GM10266 (cell line): ENCODE measurements around the gene MITF.
"Not testable (repeated sequence)": the region's sequence is repeated elsewhere in the genome, so short reads cannot be mapped to it uniquely, and the experiment has no call there.

Experiments
- DNase-seq: peaks from one replicate; pipeline ENCODE4 v3.0.0; 2012; ENCODE audit errors: extremely low spot score
- TF ChIP-seq, protein P1 (sequence below): IDR thresholded peaks from 2 replicates; pipeline ENCODE4 v1.5.1; 2012; ENCODE audit warnings: mild to moderate bottlenecking, low read depth; ENCODE audit not compliant: control insufficient read depth, insufficient read depth; ENCODE audit errors: missing control alignments

MITF gene

DNA sequence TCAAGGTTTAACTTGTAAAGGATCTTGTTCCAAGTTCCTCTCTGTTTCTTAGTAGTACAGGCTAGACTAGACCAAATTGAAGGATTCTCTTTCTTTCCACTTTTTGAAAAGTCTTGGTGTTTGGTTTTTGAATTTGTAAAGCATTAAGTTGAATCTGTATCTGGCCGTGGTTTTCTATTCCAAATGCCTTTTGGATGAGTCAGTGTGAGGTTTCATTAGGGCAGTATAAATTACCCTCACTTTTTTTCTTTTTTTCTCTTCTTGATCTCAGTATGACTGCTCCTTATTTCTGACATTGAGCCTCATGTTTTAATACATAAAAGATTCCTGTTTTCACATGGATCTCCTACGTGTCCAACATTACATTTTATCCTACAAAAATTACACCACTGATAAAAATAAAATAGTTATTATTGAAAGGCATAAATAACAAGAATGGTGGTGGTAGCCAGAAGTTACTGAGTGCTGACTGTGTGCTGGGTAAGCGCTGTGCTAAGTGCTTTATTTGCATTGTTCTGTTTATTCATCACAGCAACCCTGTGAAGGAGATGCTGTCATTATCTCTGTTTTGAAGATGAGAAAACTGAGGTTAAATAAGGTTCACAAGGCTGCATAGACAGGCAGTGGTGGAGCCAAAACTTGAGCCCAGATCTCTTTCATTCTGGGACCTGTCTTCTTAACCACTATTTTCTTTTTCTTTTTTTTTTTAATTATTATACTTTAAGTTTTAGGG lies 48.3 kb downstream of the MITF start:
- DNase-seq, result no peak
- TF ChIP-seq, protein P1, sequence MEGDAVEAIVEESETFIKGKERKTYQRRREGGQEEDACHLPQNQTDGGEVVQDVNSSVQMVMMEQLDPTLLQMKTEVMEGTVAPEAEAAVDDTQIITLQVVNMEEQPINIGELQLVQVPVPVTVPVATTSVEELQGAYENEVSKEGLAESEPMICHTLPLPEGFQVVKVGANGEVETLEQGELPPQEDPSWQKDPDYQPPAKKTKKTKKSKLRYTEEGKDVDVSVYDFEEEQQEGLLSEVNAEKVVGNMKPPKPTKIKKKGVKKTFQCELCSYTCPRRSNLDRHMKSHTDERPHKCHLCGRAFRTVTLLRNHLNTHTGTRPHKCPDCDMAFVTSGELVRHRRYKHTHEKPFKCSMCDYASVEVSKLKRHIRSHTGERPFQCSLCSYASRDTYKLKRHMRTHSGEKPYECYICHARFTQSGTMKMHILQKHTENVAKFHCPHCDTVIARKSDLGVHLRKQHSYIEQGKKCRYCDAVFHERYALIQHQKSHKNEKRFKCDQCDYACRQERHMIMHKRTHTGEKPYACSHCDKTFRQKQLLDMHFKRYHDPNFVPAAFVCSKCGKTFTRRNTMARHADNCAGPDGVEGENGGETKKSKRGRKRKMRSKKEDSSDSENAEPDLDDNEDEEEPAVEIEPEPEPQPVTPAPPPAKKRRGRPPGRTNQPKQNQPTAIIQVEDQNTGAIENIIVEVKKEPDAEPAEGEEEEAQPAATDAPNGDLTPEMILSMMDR, result no peak

DNA sequence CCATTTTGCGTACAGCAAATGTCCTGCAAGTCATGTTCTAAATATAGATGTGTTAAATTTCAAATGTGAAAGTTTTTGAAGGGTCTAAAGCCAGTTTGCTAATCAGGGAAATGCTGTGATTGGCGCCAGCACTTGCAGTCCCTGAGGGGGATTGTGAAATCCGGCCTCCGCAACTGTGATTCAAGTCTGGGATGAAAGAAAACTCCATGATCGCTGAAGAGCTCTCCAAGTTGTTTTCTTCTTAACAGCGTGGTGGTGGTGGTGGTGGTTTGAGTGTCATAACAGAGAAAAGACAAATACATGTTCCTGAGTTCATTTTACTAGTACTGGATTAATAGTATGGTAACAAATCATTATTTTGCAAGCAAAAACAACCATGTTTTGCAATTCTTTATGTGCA lies 51.8 kb downstream of the MITF start:
- TF ChIP-seq, protein P1, result no peak
- DNase-seq, result no peak

DNA sequence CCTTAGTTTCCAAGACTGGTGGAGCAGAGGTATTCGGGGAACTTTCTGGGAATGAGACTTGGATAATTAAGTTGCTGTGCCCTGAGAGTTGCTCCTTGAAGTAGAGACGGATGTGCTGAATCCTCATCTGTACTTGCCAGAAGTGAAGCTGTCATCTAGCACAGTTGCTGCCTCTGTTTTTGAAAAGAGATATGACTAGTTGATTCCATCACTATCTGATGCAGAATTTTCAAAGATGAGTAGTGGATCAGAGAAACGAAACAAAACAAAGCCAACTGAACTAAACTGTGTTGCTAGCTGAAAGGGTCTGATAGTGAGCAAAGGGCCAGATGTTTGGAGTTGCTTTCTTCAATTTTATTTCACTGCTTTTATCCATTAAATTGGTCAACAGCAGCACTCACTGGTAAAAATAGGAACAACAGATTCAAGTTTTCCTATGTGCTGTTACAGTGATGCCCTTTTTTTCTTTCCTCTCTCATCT lies 52.7 kb downstream of the MITF start:
- TF ChIP-seq, protein P1, result no peak
- DNase-seq, result no peak

DNA sequence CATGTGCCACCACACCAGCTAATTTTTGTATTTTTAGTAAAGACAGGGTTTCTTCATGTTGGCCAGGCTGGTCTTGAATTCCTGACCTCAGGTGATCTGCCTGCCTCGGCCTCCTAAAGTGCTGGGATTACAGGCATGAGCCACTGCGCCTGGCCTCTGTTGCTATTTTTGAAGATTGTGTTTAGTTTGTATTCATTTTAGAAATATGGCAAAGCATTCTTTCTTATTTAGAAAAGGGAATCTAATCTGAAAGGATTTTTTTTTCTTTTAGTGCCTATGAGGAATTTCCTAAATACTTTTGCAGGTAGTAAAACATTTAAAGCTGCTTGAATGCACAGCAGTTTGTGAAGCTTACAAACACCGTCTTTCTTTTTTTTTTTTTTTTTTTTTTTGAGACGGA lies 56.9 kb downstream of the MITF start:
- DNase-seq, result not testable (repeated sequence)

DNA sequence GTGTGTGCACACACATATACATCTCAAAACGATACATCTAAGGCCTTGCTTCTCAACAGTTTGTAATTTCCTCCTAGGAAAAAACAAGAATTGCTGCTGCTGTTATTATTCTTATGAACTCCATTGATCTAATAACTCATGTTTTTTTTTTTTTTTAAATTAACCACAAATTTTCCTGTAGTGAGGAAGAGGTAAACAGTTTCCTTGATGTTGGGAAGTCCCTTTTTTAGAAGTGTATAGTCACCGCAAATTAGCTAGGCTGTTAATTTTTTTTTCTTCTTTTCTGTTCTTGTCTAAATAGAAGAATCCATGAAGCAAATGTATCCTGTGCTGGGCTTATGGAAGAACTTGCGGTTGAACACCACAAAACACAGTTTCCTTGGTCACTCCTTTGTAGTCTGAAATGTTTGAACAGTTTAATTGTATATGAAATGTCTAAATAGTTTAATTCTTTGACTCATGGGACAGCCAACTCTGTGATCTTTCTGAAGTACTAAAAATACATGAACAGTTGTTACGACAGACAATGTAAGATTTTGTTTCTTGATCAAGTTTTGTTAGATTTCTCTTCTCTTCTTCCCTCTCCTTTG lies 64.5 kb downstream of the MITF start:
- TF ChIP-seq, protein P1, result no peak
- no peak for DNase-seq

DNA sequence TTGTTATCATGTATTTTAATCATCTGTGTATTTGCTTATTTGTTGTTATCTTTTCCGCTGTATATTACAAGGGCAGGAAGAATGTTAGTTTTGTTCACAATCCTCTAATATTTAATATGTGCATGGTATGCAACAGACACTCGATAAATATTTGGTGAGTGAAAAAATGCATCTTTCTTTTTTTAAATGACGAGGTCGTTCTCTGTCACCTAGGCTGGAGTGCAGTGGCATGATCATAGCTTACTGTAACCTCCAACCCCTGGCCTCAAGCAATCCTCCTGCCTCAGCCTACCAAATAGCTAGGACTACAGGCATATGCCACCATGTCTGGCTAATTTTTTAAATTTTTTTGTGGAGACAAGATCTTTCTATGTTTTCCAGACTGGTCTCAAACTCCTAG lies 66.2 kb downstream of the MITF start:
- no peak for DNase-seq
- TF ChIP-seq, protein P1, result no peak

DNA sequence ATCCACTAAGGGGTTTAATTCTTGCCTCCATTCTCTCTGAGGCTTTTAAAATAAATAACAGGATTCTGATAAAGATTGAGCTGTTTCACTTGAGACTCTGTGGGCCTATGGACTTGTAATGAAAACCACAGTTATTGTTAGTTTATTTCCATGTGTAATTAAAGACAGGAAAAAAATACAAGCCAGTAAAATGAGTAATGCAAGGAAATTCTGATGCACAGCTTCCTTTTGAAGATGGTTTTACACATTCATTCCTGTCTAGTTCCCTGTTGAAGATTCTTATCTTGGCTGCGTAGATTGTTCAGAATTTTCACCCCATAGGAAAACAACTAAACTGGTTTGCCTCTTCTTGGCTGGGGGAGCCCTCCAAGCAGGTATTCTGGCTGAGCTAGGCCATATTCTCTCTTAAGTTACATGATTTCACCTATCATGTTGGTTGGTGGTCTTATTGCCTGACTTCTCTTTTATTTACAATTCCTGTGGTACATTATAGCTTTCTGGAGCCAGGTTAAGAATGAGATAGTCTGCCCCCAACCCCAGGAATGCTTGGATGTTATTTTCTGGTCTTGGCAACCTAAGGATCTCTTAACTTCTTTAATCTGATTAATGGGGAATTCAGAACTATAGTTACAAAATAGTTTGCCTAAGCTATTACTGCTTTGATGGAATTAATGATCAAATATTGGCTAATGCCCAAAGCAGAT lies 67.6 kb downstream of the MITF start:
- TF ChIP-seq, protein P1, result no peak

More for the DNA sequence above, 67.6 kb downstream of the MITF start:
- no peak for DNase-seq
